ENCODE data around the gene ANKFN1. TPM values are rescaled to one million over a fixed set of nuclear protein-coding genes. Genes with fewer than 3 reads are reported as not detected.
"Not testable (repeated sequence)": the region's sequence is repeated elsewhere in the genome, so short reads cannot be mapped to it uniquely, and the experiment has no call there.

Gene ANKFN1
- total RNA-seq, 2 donors from 2014 or later = 1.7 to 4.4 TPM

DNA sequence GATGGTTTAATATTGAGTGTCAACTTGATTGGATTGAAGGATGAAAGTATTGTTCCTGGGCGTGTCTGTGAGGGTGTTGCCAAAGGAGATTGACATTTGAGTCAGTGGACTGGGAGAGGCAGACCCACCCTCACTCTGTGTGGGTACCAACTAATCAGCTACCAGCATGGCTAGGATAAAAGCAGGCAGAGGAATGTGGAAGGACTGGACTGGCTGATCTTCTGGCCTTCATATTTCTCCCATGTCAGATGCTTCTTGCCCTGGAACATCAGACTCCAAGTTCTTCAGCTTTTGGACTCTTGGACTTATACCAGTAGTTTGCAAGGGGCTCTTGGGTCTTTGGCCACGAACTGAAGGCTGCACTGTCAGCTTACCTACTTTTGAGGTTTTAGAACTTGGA lies 259.1 kb downstream of the ANKFN1 start:
- intact Hi-C loops (cut with DNase I); DNase-seq (ENCODE audit: low spot score): not testable (repeated sequence)

DNA sequence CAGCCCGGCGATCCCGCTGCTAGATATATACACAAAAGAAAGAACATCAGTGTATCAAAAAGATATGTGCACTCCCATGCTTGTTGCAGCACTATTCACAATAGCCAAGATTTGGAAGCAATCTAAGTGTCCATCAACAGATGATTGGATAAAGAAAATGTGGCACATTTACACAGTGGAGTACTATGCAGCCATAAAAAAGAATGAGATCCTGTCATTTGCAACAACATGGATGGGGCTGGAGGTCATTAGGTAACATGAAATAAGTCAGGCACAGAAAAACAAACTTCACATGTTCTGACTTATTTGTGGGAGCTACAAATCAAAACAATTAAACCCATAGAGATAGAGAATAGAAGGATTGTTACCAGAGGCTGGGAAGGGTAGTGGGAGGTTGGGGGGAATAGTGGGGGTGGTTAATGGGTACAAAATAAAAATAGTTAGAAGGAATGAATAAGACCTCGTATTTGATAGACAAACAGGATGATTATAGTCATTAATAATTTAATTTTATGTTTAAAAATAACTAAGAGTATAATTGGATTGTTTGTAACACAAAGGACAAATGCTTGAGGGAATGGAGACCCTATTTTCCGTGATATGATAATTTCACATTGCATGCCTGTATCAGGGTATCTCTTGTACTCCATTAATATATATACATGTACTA lies 263.5 kb downstream of the ANKFN1 start:
- intact Hi-C loops (cut with DNase I) = no loop called here
- DNase-seq (ENCODE audit: low spot score) = no peak

DNA sequence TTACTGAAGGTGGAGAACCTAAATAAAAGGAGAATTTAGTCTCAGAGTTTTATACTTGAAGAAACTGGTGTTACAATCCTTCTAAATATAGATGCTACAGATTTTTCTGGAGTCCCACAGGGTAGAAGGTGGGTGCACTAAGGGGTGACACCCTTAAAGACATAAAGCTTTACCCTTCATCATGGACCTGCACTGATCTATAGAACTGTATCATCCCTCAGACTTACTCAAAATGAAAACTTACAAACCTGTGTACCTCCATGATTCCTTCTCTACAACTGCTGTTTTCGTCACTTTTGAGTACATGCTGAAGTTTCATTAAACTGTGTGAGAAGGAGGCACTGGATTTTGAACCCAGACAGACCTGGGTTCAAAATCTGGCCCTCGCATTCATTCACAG lies 270.7 kb downstream of the ANKFN1 start:
- DNase-seq (ENCODE audit: low spot score) = no peak
- intact Hi-C loops (cut with DNase I) = no loop called here

DNA sequence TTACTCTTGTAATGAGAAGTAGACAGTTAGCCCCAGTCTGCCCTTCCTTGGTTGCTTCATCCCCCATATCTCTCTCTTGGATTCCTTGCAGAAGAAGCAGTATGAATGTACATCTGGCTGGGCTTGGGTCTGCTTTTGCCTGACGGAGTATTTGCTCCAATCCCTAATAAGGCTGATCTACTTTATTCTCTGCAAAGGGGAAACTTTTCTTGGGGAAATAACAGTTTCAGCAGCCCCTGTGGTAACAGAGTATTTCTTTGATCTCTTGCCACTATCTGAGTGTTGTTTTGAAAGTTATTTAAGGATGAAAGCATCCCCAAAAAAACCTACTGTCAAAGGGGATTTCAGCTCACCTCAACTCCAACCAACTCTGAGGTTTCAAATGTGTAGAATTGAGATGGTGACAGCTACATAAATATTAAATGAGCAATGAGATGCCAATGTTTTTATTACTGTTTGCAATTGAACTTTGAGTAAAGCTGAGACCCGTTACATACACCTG lies 271.3 kb downstream of the ANKFN1 start:
- no peak for DNase-seq (ENCODE audit: low spot score)
- intact Hi-C loops (cut with DNase I) = no loop called here

DNA sequence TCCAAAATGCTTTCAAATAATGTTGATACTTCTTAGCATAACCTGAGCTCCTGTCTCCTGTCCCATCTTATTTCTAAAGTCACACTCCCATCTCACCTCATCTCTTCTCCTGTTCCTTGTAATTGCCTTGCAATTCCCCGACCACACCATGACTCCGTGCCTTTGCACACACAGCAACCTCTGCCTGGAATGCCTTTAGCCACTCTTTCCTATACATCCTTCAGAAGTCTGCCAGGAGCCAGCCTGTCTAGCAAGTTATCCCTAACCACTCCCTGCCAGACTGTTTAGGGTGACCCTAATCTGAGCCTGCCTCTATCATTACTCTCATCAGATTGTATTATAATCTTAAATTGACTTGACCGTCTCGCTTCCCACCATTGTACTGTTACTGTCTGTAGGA lies 272.2 kb downstream of the ANKFN1 start:
- intact Hi-C loops (cut with DNase I) = no loop called here
- DNase-seq (ENCODE audit: low spot score) = no peak

DNA sequence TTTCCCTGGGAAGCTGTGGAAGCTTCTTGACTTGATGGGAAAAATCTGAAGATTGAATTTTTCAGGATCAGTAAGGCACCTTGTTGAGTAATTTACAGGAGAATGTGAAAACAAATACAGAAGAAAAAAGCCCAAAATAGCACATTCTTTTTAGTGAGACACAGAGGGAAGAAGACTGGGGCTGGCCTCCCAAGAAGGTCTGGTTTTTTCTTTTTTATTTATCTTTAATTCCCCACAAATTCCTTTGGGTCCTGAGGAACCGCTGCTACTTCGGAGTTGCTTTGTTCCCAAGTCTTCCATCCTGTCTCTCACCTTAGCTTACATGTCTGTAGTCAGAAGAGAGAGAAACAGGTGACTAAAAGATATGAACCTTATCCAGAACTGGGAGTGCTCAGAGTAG lies 273.6 kb downstream of the ANKFN1 start:
- DNase-seq (ENCODE audit: low spot score) = no peak
- intact Hi-C loops (cut with DNase I) = no loop called here

DNA sequence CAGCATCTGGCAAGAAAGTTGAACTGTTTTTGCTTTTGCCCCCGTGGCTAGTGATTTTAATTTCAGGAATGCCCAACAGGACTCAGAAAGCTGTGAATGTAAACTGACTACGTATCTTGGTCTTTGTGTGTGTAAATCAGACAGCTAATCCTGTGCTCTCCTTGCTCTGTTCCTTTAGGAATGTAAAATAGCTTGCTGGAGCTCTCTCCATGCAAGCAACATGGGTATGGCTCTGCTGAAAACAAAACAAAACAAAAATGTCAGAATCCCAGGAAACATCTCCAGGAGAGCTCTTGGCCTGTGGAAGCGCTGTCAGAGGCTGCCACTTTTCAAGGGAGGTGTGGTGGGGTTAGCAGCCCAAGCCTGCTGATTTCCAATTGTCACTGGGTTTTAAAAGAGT lies 278.5 kb downstream of the ANKFN1 start:
- no peak for DNase-seq (ENCODE audit: low spot score)
- intact Hi-C loops (cut with DNase I) = no loop called here

DNA sequence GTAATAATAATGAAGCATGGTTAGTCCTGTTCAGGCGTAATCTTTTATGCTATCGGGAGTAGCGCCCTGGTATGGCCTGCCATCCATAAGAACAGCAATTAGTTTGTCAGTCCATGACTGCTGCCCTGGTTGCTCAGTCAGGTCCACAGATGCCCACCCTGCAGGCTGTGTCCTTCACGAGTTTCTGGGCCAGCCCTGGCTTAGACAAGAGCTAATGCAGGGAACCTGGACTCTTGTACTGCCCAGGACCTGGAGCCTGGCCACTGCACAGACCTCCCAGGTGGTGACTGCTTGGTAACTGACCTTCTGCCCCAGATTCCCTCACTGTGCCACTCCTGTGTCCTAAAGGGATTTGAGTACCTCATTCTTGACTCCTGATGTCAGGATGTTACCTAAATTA lies 279.2 kb downstream of the ANKFN1 start:
- intact Hi-C loops (cut with DNase I) = no loop called here
- DNase-seq (ENCODE audit: low spot score) = no peak

DNA sequence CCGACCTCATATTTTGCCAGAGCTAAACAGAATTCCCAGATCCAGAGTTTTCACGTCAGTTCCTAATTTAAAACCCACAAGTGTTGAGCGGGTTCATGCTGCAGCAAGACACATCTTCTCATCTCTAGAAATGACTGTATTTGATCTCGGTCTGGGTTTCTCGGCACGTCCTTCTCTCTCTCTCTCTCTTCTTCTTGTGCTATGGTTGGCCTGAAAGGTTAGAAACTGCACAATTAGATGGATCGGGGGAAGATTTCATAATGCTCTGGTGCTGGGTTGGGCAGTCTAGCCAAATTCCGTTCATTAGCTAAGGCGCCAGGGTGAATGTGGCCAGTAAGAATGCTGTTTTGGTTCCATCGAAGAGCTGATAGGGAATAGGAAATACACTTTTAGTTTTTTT lies 281.3 kb downstream of the ANKFN1 start:
- DNase-seq (ENCODE audit: low spot score) = no peak
- intact Hi-C loops (cut with DNase I) = no loop called here

DNA sequence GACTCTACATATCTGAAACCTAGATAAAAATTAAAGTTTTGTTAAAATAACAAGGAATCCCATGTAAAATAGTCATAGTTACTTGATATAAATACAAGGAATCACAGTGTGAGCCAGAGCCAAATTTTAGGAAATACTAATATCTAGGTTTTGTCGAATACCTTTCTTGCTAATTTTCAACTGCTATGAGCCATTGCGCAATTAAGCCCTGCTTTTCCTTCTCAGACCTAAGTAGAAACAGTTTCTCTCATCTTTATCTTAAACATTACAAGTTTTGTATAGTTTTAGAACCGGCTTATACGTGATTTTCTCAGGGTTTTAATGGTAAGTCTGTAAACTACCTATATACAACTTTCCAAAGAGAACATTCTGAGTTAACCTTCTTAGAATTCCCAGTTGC lies 282.9 kb downstream of the ANKFN1 start:
- no peak for DNase-seq (ENCODE audit: low spot score)
- intact Hi-C loops (cut with DNase I) = no loop called here

DNA sequence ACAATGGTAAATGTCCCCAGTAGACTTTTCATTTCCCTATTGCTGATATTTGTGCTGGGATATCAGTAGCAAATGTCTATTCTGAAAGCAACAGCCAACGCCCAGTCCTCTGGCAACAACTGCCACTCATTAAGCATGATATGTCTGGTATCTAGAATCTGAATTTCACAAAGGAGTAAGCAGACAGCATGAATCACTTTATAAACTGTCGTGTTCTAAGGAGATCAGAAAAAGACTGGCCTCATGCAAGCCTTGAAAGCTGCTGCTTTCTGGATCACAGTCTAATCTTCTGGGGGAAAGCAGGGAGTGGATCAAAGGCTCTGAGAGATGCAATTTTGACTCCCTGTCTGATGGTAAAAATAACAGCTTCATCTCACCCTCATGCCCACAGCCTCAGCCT lies 287.1 kb downstream of the ANKFN1 start:
- intact Hi-C loops (cut with DNase I) = no loop called here
- DNase-seq (ENCODE audit: low spot score) = no peak

DNA sequence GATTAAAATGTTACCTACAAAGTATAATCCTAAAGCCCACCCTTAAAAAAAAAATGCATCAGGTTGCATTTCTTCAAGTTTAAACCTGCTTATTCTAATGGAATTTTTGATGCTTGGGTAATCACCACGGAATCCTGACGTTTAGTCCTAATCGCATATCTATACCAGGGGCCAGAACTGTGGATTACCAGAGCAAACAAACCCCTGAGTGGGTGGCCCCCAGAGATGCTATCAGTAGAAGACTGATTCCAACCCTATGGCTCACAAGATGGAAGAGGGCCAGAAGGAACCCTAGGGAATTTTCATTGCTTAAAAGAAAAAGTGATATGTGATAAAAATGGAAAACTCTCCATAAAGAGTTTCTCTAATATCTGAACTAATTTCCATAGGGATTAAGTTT lies 288.0 kb downstream of the ANKFN1 start:
- intact Hi-C loops (cut with DNase I) = no loop called here
- DNase-seq (ENCODE audit: low spot score) = no peak

DNA sequence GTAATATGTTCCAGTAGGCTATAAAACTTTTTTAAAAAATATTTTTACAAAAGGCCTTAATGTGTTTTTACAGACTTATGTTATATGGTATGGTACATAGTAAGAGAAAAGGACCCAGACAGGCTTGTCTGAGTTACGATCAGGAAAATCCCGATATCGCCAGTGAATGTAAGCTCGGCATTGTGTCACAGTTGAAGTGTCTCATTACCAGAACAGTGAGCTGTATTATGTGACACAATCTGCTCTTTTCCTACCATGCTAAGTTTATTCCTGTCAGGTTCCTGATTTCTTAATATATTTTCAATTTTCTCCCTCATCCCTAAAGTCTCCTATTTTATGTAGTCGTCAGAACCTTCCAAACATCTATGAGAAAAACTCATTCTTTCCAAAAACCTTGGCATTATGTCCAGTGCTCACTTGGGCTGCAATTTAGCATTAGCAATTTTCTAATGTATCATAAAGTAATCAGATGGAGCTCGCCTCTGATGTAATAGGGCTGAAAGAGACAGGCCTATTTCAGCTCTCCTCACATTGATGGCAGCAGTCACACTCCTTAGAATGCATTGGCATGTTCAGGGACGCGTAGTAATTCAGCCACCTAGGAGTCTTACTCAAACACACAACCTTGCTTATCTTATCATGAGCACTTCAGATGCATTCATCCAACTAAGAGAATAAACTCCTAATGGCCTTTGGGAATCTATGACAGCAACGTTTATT lies 292.6 kb downstream of the ANKFN1 start:
- intact Hi-C loops (cut with DNase I) = no loop called here

DNA sequence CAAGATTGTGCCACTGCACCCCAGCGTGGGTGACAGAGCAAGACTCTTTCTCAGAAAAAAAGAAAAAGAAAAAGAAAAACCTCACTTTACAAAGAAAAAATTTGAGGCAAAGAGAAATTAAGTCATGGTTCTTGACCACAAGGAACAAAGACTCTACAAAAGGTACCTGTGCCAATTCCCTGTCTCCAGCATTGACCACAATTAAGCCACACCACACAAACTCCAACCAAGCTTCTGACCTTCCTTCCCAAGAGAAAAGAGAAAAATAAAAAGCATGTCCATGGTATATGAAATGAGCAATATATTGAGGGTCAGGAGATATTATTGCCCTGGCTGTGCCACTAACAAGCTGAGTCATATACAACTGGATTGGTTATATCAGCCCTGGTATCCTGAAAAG lies 293.9 kb downstream of the ANKFN1 start:
- no peak for DNase-seq (ENCODE audit: low spot score)
- intact Hi-C loops (cut with DNase I) = no loop called here

More for the DNA sequence above, 292.6 kb downstream of the ANKFN1 start:
- no peak for DNase-seq (ENCODE audit: low spot score)

DNA sequence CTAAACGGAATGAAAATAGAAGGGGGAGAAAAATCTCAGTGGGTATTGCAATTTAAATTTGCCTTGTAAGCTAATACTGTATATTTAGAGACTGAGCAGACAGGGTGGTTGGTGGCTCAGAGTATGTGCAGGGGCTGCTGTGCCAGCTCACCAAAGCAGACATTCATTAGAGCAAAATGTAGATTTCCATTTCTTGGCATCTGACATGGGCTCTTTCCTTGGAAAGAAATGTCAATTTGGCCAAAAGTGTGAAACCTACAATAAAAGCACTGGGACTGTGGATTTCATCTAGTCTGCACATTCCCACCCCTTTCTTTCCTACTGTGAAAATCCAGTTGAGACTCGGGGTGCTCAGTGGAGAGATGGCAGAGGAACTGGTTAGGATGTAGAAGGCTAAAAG lies 295.1 kb downstream of the ANKFN1 start:
- no peak for DNase-seq (ENCODE audit: low spot score)
- intact Hi-C loops (cut with DNase I) = no loop called here

DNA sequence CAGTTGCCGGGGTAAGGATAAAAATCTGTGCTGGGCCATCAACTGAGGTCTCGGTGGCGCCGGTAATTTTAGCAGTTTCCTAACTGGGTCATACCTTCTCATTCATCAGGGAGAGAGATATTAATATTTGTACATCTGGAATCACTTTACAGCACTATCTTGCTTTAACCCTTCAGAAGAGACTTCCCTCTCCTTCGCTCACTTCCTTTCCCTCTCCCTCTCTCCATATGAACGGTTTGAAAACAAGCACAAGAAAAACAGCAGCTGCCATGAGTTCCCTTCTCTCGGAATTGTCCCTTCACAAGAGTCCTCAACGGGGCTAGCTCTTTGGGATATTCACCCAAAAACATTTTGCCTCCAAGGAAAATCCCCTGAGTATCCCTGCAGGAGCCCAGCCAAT lies 295.9 kb downstream of the ANKFN1 start:
- DNase-seq (ENCODE audit: low spot score) = no peak
- intact Hi-C loops (cut with DNase I) = no loop called here

DNA sequence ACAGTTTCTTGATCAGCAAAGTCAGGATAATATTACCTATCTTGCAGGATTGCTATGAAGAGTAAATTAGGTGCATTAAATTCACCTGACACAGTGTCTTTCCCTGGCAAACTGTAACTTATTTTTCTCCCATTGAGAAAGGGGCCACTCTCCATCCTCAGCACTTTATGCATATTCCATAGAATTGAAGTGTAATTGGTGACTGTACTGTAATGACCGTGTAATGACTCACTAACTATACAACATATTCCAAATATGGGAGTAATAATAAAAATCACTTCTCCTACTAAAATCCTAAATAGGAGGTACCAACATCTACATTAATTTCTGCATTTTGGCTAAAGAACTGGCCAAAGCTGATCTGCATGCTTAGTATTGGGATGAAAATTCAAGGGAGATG lies 298.4 kb downstream of the ANKFN1 start:
- intact Hi-C loops (cut with DNase I) = no loop called here
- no peak for DNase-seq (ENCODE audit: low spot score)

DNA sequence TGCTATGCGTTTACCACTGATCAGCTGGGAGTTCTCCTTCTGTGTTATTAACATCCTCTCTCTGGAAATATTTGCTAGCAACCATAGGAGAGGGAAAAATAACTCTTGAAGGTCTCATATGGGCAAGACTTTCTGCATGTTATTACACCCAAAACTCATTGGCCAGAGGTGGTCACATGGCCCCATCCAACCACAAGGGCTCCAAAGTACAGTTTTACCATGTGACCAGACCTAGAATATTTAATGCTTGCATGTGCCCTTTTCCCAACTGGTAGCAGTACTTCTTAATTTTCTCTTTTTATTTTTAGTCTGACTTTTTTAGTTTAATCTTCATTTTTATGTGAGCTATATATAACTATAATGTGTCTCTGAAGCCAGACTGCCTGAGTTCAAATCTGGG lies 299.2 kb downstream of the ANKFN1 start:
- DNase-seq (ENCODE audit: low spot score) = no peak
- intact Hi-C loops (cut with DNase I) = no loop called here

DNA sequence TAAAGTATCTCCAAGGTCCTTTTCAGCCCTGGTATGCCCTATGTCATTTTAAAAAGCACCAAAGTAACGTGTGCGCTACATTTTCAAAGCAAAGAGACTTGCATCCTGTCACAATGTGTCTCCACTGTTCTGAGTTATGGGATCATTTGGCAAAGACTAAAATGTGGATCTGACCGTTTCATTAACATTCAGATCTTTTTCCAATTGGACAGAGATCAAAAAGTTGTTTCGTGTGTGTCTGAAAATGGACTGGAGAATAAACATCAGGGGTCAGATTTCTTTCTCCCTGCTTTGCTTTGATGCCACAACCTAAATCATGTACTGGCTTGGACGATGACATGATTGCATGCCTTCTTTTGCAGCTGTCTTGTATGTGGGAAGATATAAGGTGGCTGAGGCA lies 304.2 kb downstream of the ANKFN1 start:
- no peak for DNase-seq (ENCODE audit: low spot score)
- intact Hi-C loops (cut with DNase I) = no loop called here

DNA sequence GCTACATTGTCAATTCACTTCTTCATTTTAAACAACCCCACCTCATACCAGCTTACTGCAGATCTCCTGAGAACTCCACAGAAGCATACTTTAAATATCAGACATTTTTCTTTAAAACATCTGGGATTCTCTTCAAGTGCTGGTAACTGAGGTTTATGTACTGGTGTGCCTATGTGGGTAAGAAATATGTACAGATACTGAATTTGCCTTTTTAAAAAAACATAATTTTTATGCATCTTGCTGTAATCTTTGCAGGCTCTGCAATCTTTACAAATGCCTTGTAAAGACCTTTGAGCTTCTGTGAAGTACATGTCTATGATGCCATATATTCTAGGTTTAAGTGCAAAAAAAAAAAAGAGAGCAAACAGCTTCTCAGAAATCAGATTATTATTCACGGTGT lies 312.6 kb downstream of the ANKFN1 start:
- no peak for DNase-seq (ENCODE audit: low spot score)
- intact Hi-C loops (cut with DNase I) = loop anchor here in 1 of 2 donors (5.0 kb wide), 1 partner anchor 629 kb away; no protein-coding TSS in a partner anchor

DNA sequence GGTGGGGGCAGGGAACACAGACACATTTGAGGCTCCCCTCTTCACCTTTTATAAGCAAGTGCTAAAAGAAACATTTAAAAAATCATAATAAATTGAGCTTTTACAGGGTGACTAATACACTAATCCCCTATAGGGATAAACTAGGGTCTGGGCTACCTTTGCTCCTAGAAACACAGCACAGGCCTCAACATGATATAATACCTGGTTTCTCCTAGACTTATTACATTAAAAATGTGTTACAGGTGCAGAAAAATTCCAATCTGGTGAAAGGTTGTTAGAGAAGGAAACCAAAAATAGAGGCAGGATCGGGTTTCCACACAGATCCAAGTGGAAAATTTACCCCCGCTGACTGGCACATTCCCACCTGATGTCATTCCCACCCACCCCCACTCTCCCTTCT lies 315.6 kb downstream of the ANKFN1 start:
- intact Hi-C loops (cut with DNase I) = loop anchor here in 1 of 2 donors (5.0 kb wide), 1 partner anchor 632 kb away; no protein-coding TSS in a partner anchor
- DNase-seq (ENCODE audit: low spot score) = no peak

All from posterior vena cava (tissue), 2 donors.